ENCODE results near the gene ANKRD6.

The ANKRD6 gene

DNA sequence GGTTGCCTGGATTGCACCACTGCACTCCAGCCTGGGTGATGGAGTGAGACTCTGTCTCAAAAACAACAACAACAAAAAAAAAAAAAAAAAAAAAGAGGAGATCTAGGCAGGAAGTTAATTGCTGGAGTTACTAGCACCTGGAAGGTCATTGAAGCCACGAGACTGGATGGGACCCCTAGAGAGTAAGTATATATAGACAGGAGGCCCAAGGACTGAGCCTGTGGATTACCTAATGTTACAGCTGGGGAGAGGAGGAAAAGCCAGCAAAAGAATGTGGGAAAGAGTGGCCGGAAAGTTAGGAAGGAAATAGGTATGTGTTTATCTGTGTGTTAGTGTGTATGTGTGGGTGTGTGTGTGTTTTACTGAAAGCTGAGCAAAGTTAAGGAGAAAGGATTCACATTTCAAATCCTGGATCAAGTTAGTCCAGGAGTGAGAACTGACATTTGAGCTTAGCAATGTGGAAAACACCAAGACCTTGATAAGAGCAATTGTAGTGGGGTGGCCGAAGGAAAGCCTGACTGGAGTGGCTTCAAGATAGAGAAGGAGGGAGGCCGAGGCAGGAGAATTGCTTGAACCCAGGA is 38.4 kb downstream of the ANKRD6 start:
- DNase-seq (ENCODE audit: low spot score), result no peak

DNA sequence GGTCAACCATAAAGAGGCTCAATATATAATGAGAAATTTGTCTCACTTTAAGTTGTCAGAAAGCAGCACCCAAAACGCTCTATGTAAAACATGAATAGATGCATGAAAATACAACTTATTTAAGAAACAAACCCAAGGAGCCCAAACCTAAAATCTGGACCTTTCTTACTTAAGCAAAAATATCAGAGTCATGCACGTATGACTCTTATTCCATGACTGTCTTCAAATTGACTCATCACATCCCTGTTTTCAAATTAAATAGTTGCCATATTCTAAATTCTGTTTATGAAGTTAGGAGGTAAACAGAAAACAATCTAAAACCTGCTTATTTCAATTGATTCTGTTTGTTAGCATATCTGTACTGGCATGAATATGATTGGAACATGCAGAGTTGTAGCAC is 42.1 kb downstream of the ANKRD6 start:
- DNase-seq (ENCODE audit: low spot score), result no peak

DNA sequence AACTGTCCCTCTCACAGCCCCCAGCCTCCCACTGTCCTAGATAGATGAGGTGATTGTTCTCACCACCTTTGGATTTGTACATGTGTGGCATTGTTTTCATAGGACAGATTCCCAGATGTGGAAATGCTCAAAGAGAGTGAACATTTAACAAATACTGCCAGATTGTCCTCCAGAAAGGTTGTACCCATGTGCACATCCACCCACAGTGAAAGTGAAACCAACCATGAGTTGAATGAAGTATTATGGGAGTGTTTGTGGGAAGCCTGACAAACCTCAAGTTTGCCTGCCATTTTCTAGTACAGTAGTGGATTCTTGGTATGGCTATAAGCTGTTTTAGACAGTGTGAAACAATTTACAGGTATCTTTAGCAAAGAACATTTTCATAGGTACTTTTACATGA is 42.7 kb downstream of the ANKRD6 start:
- DNase-seq (ENCODE audit: low spot score), result no peak

DNA sequence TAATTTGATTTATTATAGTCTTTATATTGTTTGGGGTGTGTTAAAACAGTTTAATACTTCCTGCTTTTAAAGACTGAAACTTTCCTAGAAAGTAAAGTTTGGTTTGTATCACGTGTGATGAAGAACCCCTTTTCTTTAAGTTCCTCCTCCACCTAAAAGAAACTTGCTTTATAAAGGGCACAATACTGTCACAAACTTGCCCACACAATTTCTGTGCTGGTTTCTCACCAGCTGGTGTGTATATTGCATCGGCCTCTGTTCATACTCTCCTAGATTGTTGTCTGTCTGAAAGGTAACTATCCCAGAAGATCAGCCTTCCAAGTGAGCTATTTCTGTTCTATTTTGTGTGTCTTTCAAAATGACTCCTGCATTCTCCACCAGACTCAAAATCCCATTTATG is 46.9 kb downstream of the ANKRD6 start:
- no peak for DNase-seq (ENCODE audit: low spot score)

DNA sequence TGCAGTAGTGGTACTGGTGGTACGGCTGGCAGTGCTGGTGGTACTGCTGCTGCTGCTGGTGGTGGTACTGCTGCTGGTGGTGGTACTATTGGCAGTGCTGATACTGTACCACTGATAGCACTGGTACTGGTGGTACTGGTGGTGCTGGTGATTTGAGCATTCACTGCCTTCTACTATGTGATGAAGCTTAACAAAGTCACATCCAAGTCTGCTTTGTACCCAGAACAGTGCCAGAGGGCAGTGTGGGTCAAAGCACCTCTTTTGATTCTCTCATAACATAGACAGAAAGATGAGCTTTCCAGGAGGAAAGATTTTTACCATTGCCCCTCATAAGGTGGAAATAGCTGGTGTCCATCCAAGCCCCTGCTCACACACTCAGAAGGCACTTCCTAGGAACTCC is 48.7 kb downstream of the ANKRD6 start:
- no peak for DNase-seq (ENCODE audit: low spot score)

DNA sequence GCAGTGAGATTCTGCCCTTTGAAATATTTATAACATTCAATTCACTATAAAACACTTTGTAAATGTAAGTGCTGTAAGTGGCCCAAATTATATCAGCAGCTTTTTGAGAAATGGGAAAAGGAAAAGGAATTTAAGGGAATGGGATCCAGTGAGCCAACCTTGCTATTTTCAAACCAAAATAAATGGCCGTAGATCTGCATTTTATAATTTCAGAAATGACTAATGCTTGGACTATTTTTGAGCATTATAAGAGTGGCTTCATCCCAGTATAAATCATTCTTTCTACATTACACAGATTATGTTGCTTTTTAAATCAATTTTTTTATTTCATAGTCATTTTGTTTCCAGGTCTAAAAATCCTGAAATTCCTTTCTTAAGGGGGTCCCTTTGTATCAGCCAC is 49.2 kb downstream of the ANKRD6 start:
- no peak for DNase-seq (ENCODE audit: low spot score)

DNA sequence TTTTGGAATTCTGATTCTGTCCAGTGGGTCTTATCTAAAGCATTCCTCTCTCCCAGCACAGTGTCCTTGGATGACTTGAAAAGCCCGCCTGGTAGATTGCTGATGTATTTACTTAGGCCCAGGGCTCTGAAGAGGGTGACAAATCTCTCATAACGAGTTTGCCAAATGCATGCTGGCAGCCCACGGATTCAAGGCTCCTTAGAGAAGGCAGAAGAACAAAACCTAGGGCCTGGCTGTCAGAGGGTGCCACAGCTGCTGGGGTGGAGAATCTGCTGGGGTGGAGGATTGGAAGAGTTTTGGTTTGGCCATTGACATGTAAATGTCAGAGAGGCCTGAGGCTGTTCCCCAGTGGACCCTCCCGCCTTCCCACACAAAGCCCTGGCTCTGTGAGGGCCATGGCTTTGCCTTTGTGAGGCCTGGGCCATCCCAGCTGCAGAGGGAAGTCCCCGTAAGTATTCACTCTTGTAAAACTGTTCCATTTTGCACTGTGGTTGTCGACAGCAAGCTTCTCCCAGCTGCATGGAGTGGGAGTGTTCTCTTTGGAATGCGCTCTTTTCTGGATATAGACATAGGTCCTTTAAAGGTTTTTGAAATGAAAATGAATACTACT is 50.3 kb downstream of the ANKRD6 start:
- no peak for DNase-seq (ENCODE audit: low spot score)

DNA sequence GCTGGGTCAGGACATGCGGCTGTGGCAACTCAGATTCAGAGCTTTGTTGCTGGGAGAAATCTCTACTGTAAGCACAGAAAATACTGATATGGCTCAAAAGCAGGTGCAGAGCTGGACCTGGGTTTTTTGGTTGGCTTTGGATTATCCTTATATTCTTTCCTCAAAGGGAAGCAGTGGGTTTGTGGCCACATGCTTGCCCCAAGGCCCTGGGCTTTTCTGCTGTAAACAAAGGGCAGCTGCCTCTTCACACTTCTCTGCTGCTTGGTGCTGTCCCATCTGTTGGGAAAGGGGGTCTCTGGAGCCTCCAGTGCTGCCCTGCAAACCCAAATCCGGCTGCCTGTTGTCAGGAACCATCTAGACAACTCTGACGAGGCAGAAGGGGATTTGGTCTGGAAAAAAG is 52.4 kb downstream of the ANKRD6 start:
- DNase-seq (ENCODE audit: low spot score), result no peak

DNA sequence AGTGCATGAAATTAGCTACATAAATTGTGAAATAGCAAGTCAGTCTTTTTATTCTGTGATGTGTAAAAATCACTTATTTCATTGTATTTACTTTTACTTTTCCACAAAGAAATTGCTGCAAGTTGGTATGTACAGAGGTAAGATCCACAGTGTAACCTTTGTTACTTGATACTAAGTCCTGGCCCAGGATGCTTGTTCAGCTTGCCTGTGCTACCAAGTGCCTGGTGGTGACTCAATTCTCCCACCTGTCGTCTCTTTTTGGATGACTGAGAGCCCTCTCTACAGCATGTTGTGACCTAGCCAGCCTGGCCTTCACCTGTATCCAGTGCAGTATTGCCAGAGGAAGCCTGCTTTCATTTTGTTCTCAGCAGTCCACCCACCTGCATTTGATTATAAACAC is 54.9 kb downstream of the ANKRD6 start:
- DNase-seq (ENCODE audit: low spot score), result no peak

DNA sequence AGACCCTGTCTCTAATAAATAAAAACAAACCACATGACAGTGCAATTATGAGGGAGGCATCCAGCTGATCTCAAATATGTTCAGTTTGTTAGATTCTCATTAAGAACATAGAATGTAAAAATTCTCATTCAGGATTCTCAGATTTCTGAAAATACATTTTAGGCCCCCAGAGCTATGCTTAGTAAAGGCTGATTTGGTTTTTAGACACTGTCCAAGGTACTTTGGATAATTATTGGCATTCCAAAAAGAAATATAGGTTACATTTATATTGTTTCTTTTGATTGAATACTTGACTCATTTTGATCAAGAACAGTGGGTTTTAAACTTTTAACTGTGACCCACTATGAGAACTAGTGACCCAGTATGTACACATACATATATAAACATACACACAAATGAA is 55.5 kb downstream of the ANKRD6 start:
- no peak for DNase-seq (ENCODE audit: low spot score)

DNA sequence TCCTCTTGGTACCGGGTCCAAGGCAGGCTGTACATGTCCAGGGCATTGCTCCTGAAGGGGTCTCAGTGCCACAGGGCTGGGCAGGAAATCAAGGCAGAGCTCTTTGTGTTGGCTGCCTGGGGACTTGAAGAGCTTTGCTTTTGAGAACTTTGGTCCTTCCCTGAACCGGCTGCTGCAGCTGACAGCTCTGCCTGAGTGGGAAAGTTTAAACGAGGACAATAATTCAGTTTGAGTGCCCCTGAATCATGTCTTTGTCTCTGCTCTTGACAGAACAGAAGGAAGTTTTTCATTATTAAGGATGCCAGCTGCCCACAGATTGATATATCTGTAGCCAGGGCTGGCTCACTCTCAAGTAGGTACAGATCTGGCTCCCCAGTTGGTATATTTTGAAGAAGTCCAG is 56.1 kb downstream of the ANKRD6 start:
- no peak for DNase-seq (ENCODE audit: low spot score)

DNA sequence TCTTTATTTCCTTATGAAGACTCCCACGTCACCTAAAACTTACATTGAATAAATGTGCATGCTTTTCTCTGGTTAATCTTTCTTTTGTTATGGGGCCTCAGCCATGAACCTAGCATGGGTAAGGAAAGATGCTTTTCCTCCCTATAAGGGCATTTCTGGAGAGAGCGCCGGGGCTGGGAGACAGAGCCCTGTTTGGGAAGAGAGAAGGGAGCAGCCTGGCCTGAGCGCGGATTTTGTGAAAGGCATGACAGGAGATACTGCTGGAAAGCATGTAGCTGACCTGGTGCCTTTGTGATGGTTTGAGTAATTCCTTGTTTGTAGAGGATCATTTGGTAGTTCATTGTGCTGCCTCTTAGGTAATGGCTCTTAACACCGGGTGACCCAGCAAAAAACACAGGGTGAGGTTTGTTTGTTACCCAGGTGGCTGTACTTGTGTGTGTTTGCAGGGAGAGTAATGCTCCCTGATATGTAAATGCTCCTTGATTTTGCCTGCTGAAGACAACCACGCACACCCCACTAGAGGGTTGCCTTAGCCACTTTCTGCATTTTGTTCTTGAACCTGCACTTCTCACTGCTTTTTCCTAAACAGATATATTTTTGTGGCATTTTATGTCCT is 59.2 kb downstream of the ANKRD6 start:
- DNase-seq (ENCODE audit: low spot score), result no peak

DNA sequence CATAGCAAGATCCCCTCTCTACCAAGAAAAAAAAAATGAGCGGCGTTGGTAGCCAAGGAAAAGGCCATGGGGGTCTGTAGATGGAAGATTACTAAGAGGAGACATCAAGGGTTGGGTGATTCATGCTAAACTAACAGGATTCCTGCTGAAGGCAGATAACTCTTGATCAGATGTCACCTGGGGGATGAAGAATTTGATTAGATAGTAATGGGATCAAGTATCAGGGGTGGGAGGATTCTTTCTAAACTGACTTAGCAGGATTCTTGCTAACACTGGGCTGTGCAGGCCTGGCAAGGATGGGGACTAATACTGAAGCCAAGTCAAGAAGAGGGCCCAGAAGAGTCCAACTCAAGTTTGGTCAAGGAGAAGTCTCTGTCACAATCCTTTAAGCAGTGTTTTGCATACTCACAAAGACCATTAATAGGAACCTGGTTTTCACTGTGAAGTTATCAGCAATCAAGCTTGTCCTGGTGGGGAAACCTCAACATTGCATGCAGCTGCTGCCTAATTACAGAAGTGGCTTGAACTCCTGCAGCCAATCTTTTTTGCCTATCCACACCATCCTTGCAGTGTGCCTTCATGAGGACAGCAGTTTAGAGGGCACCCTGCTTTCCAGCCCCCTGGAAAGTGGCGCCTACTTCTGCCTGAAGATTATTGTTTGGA is 61.3 kb downstream of the ANKRD6 start:
- DNase-seq (ENCODE audit: low spot score), result no peak

DNA sequence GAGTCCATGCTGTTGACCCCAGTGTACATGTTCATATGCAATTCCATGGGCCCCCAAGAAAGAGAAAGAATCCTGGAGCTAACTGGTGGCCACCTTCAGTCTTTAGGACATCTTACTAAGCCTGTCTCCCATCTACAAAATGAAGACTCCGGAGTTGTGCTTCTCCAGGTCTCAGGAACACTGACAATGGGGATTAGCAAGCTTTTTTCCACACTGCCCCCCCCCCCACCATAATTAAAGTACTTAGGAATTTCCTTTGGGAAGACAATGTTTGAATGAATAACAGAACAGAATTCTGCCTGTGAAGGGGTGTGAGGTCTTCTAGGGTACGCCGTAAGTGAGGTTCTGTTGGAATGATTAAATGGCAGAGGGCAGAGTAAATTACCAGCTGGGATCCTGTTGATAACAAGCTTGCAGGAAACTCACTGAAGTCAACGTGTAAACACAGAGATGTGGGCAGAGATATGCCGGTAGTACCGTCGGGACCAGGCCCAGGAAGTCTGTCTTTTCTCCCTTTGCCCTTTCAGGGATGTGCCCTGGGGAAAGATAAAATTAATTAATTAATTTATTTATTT is 63.1 kb downstream of the ANKRD6 start:
- DNase-seq (ENCODE audit: low spot score), result no peak

DNA sequence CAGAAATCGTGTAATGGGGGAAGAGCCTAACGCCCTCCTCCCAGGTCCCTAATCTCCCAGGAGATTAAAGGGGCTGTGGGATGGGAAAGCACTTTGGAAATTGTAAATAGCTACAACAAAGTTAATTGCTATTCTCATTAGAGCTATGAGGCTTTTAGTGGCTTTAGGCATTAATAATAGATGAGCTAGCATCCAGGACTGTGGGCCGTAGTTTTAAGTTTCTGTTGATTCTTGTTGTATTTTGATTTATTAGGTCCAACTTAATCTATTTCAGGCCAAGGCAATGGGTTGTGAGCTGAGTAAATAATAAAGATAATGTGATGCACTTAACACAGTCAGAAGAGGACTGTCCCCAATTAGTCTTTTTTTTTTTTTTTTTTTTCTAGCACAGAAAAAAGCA is 67.7 kb downstream of the ANKRD6 start:
- peak; percentile 79 for DNase-seq (ENCODE audit: low spot score)

DNA sequence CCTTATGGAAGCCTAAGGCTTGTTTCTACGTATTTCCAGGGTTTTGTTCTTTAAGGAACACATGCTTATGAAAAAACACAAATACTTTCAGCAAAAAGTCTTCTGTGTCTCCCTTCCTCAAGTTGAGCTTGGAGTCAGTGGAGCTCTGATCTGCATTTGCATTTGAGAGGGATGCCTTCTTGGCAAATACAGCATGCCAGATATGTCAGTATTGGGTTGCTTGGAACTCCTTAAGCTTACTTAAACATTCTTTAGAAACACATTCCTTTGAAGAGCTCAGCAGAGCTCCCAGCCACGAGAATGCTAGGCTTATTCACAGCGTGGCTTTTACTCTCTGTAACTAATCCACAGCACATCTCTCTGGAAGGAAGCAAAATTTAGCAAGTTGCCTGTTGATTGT is 68.3 kb downstream of the ANKRD6 start:
- no peak for DNase-seq (ENCODE audit: low spot score)

DNA sequence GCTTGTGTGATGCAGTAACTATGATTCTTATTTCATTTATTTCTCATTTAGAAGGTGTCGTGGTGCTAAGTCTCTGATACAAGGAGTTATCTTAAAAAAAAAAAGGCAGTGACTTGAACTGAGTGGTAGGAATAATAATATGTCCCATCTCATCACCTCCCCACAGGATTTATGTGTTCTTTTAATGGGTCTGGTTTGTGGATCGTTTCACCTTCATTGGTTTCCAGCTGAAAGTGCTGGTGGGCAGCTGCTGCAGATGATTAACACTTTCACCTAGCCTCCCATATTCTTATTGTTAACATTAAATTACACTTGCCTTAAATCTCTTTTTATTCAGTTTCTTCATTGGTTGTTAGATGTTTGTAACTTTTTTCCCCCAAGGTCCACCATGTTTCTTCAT is 68.8 kb downstream of the ANKRD6 start:
- DNase-seq (ENCODE audit: low spot score), result no peak

DNA sequence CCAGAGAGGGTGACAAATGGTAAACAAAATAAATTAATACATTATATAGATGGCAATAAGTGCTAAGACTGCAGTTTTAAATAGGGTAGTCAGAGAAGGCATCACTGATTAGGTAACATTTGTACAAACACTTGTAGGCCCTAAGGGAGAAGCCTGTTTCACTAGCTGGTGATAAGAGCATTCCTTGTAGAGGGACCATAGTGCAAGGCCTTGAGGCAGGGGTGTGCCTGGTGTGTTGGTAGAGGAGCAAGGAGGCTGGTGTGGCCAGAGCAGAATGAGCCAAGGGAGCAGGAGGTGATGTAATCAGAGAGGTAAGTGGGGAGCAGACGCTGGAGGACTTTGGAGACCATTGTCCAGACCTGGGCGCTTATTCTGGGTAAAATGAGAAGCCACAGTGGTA is 70.7 kb downstream of the ANKRD6 start:
- DNase-seq (ENCODE audit: low spot score), result no peak

DNA sequence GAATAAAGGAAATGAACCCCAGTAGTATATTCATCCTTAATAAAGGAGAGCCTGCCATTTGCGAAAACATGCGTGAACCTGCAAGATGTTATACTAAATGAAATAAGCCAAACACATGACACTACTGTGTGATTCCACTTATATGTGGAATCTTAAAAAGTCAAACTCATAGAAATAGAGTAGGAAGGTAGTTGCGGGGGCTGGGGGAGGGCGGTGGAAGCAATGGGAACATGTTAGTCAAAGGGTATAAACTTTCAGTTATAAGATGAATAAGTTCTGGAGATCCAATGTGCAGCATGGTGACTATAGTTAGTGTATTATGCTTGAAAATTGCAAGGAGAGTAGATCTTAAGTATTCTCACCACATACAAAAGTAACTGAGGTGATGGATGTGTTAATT is 72.9 kb downstream of the ANKRD6 start:
- DNase-seq (ENCODE audit: low spot score), result no peak

DNA sequence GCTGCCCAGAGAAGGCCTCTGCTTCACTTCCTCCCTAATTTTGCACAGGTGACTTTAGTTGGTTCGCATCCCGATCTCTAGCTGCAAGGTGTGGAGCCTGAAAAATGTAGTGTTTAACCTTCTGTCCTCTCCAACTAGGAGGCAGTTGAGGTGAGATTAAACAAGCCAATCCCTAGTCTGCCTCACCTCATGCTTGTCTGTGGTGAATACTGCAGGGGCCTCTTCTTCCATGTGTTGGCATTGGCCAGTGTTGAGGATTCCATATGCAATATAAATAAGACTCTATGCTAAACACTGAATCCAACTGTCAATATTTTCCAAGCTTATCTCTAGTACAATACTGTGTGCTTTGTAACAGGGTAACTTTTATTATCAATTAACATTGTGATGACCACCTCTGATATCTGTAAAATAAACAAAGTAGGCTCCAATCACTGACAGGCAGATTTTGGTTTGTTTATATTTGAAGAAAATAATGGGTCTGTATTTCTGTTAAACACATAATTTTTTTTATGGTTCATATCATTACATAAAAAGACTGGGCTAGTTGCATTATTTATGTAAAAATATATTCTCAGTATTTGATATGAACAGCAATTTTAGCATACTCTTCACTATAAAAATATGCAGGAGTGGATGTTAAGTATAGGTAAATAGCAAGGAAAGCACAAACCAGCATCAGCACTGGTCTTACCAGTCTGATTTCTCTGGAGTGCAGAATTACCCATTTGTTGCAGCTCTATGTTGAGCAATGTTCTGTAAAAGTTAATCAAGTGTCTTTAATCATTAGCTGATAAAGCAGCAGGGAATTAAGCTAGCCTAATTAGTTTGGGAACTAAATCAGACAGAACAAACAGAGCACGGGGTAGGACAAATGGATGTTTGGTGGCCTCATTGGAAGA is 74.0 kb downstream of the ANKRD6 start:
- DNase-seq (ENCODE audit: low spot score), result no peak

DNA sequence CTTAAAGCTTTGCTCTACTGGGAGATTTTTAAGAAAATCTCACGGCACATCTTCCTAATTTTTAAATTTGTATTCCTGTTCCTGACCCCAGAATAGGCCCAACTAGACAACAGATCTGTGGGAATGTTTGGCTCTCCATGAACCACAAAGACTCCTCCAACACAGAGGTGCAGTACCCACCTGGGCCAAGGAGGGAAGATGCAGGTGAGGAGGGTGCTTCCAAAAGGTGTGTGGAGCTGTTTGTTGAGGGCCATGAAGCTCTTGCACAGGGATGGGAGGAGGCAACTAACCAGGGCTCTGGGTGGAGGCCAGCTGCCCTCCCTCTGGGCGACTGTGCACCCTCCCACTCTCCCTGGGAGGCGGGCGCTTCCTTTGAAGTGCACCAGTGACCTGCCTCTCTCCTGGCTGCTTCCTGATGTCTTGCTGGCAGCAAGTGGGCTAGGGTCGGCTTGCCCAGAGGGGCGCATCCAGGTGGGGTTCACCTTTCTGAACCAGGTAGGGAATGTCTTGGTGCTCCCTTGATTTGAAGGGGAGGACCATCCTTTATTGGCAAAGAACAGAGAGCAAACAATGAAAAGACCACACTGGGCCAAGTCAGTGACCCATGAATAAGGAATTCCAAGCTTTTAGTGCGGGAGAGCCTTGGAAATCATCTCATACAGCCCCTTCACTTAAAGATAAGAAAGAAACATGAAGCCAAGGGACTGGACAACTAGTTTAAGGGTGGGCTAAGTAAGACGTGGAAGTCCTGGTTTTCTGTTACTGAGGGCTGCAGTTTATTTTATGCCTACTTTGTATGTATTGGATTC is 76.0 kb downstream of the ANKRD6 start:
- DNase-seq (ENCODE audit: low spot score), result no peak
